Measurements from ENCODE around the gene NTHL1.

The NTHL1 gene

DNA sequence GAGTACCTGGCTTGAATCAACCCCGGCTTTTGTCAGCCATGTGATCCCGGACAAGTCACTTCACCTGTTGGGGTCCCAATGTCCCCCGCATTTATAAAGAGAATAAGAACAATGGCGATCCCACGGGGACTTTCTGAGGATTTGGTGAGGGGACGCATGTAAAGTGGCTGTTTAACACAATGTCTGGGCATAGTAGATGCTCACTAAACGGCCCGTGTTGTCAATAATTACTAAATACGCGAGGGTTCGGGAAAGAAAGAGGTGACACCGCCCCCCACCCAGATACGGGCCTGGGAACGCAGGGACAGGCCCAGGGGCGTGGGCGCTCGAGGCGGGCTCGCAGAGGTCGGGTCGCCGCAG is 56.1 kb downstream of the NTHL1 start:
- H3K27me3 ChIP-seq (ENCODE audit: control insufficient read depth, insufficient read depth, low read length): peaks cover 24% of the 10 kb centered on the region
- H3K4me3 ChIP-seq (ENCODE audit: low read length): peak overlapping the region; percentile 51
- peaks cover 3% of the 10 kb centered on the region for H3K36me3 ChIP-seq (ENCODE audit: control insufficient read depth, insufficient read depth, low read length)

DNA sequence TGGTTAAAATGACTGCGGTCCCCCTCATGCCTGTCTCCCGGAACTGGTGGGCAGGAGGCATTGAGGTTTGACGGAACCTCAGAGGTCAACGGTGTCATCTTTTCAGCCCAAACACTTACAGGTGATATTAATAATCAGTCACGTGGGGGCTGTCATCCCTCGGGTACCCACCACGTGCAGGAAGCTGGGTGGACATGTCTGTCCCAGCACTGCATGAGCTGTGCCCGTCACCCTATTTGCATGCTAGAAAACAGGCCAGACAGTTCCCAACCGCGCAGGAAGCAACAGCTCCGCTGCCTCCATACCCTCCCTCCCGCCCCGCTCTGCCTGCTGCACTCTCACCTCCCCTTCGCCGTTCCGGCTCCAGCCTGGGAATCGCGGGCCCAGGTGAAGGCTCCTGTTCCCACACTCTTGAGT is 56.5 kb downstream of the NTHL1 start:
- Histone ChIP-seq H3K27me3 (ENCODE audit: control insufficient read depth, insufficient read depth, low read length) (peaks cover 24% of the 10 kb centered on the region), H3K27ac (ENCODE audit: low read depth, low read length) (no peak overlapping the region), H3K4me3 (ENCODE audit: low read length) (peak overlapping the region; percentile 51), H3K4me1 (ENCODE audit: control insufficient read depth, insufficient read depth, low read length) (no peaks in the 10 kb centered on the region), H3K9ac (ENCODE audit: low read length) (no peak overlapping the region), H3K36me3 (ENCODE audit: control insufficient read depth, insufficient read depth, low read length) (peaks cover 7% of the 10 kb centered on the region)

More for the DNA sequence above, 56.1 kb downstream of the NTHL1 start:
- Histone ChIP-seq H3K4me1 (ENCODE audit: control insufficient read depth, insufficient read depth, low read length) (no peaks in the 10 kb centered on the region), H3K9ac (ENCODE audit: low read length) (no peak overlapping the region), H3K27ac (ENCODE audit: low read depth, low read length) (no peak overlapping the region)

GRCh38 chr16:1990351-1991134 is 57.1 kb downstream of the NTHL1 start:
- Histone ChIP-seq H3K36me3 (ENCODE audit: control insufficient read depth, insufficient read depth, low read length) (peaks cover 7% of the 10 kb centered on the region), H3K9ac (ENCODE audit: low read length) (no peak overlapping the region), H3K27me3 (ENCODE audit: control insufficient read depth, insufficient read depth, low read length) (peaks cover 24% of the 10 kb centered on the region), H3K27ac (ENCODE audit: low read depth, low read length) (no peak overlapping the region), H3K4me3 (ENCODE audit: low read length) (peak overlapping the region; percentile 45), H3K4me1 (ENCODE audit: control insufficient read depth, insufficient read depth, low read length) (no peaks in the 10 kb centered on the region)

DNA sequence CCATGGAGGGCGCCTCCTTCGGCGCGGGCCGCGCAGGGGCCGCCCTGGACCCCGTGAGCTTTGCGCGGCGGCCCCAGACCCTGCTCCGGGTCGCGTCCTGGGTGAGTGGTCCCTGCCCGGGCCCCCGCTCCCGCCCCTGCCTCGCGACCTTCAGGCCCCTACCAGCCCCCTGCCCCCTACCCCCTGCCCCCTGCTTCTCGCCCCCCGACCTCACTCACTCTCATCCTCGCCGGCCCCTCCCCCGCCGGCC is 57.6 kb downstream of the NTHL1 start:
- Histone ChIP-seq H3K4me3 (ENCODE audit: low read length) (no peak overlapping the region), H3K36me3 (ENCODE audit: control insufficient read depth, insufficient read depth, low read length) (peaks cover 7% of the 10 kb centered on the region), H3K27me3 (ENCODE audit: control insufficient read depth, insufficient read depth, low read length) (peaks cover 24% of the 10 kb centered on the region), H3K4me1 (ENCODE audit: control insufficient read depth, insufficient read depth, low read length) (peaks cover 2% of the 10 kb centered on the region), H3K9ac (ENCODE audit: low read length) (no peak overlapping the region), H3K27ac (ENCODE audit: low read depth, low read length) (no peak overlapping the region)
